Epithelial cell of proximal tubule (primary cell): ENCODE measurements around the gene SAMD8. TPM values are rescaled to one million over a fixed set of nuclear protein-coding genes. Genes with fewer than 3 reads are reported as not detected.
A peak's percentile ranks its signal among the peaks of the same experiment; 100 is the strongest.
"Not testable (repeated sequence)": the region's sequence is repeated elsewhere in the genome, so short reads cannot be mapped to it uniquely, and the experiment has no call there.

Experiments used
- DNase-seq: peaks from one replicate; pipeline ENCODE4 v3.0.0-alpha.2; 2011; ENCODE audit warnings: low read depth
- H3K4me3 ChIP-seq: 2 replicates; pipeline ENCODE4 v1.5.1; 2011; ENCODE audit warnings: low read depth, mild to moderate bottlenecking, low read length
- total RNA-seq: library from RNA; depleted of rRNA; stranded (reverse); fragments of >200 nt; gene quantifications from 2 replicates; pipeline ENCODE4 v1.2.3, GENCODE V29; 2015
- TF ChIP-seq, protein P1 (sequence below): conservative IDR thresholded peaks from 2 replicates; pipeline ENCODE4 v1.5.1; 2012; ENCODE audit warnings: low read depth, mild to moderate bottlenecking, low read length

SAMD8 gene
- total RNA-seq, 1 donor from 2014 or later, result 11.3 TPM

- H3K4me3 ChIP-seq, result no peak overlapping the region
- TF ChIP-seq, protein P1, sequence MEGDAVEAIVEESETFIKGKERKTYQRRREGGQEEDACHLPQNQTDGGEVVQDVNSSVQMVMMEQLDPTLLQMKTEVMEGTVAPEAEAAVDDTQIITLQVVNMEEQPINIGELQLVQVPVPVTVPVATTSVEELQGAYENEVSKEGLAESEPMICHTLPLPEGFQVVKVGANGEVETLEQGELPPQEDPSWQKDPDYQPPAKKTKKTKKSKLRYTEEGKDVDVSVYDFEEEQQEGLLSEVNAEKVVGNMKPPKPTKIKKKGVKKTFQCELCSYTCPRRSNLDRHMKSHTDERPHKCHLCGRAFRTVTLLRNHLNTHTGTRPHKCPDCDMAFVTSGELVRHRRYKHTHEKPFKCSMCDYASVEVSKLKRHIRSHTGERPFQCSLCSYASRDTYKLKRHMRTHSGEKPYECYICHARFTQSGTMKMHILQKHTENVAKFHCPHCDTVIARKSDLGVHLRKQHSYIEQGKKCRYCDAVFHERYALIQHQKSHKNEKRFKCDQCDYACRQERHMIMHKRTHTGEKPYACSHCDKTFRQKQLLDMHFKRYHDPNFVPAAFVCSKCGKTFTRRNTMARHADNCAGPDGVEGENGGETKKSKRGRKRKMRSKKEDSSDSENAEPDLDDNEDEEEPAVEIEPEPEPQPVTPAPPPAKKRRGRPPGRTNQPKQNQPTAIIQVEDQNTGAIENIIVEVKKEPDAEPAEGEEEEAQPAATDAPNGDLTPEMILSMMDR, result no peak
- DNase-seq, result no peak
Observed at GRCh38 chr10:75107756-75108683, 3.4 kb upstream of the SAMD8 start.

DNA sequence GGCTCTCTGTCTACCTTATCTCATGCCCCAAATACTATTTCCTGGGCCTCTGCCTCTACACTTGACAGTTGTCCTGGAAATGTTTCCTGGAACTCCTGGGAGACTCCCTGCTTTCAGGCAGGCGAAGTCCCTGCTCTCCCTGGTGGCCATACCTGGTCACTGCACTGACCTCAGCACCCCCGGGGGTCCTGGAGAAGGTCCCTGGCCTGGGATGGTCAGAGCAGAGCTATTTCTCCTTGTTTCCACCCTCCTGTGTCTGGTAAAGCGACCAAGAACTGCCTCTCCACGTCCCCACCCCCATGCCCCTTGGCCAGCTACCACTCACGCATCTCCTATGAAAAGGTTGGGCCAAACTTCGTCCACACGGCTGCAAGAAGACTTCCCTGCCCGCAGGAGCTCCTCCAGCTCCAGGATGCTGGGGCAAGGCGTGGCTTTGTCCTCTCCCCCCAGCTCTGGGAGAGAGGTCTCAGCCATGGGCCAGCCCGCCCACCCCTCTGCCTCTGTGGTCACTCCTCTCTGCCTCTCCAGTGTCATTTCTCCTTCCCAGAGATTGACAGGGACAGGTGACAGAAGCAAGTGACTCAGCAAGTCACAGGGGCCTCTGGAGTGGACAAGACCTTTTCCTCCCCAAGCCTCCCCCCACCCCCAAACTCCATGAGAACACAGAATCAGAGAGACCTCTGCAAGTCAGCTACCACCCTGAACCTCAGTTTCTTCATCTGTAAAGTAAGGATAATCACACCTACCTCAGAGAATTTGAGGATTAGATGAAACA lies 2.6 kb upstream of the SAMD8 start:
- TF ChIP-seq, protein P1, result peak; percentile 67
- H3K4me3 ChIP-seq, result no peak overlapping the region
- DNase-seq, result no peak

DNA sequence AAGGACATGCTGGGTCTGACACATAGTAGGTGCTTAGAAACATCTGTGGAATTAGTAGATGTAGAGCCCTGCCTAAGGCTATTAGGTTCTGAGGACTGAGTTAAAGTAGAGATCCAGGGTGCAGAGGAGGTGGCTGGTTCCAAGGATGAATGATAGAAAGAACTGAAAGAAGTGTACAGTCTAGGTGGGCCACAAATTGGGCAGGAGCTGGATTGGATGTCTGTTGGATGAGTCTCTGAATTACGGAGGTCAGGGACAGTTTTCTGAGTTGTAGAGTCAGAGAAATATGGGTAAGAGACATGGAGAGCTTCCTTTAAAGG lies 2.0 kb upstream of the SAMD8 start:
- no peak for DNase-seq
- no peak overlapping the region for H3K4me3 ChIP-seq
- TF ChIP-seq, protein P1, result no peak

DNA sequence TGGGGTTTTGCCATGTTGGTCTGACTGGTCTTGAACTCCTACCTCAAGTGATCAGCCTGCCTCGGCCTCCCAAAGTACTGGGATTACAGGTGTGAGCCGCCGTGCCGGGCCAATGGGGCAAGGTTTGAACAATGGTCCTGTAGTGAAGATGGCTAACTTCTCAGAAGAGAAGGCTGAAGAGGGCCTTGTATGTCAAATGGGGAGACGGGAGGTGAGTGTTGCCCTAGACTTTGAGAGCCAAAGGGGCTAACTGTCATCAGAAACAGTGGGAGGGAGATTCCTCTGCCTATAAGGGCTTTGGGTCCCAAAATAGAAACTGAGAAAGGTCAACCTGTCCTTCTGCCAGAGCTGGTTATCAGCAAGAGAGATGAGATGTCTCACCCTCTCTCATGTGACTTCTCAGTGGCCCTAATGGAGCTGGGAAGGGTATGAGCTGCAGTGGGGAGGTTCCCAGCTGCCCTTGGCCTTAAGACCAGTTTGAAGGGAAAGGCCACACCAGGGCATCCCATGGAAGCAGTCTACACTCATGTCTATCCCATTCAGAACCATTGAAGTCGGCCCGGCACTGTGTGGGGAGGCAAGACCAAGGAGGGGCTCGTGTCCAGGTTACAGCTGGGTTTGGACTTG lies 1.3 kb upstream of the SAMD8 start:
- no peak for DNase-seq
- TF ChIP-seq, protein P1, result no peak
- H3K4me3 ChIP-seq, result no peak overlapping the region

- peak; percentile 12 for DNase-seq
- TF ChIP-seq, protein P1, result peak; percentile 6
- peak overlapping the region; percentile 99 for H3K4me3 ChIP-seq
Observed at GRCh38 chr10:75111907-75112679, 637 bp downstream of the SAMD8 start.

- TF ChIP-seq, protein P1, result no peak
- H3K4me3 ChIP-seq, result no peak overlapping the region
- DNase-seq, result no peak
Observed at GRCh38 chr10:75115137-75115536, 3.7 kb downstream of the SAMD8 start.

- not testable (repeated sequence) for H3K4me3 ChIP-seq, DNase-seq
Observed at GRCh38 chr10:75116941-75117775, 5.7 kb downstream of the SAMD8 start.
